HL-60 (cell line): ENCODE data around the gene PLD6.

Experiments
- DNase-seq, 2 experiments: peaks; one replicate each; pipeline ENCODE4 v3.0.0-alpha.2; 2010 to 2020; ENCODE audit warnings: low read depth in 1 of 2, low spot score in 1 of 2
- H3K27ac ChIP-seq: fragments of 250-450 bp; sonication (Bioruptor Pico); replicated peaks from 2 replicates; pipeline ENCODE4 v1.5.1; 2020; ENCODE audit warnings: mild to moderate bottlenecking, moderate library complexity
- H3K27me3 ChIP-seq: fragments of 250-450 bp; sonication (Bioruptor Pico); 2 replicates; pipeline ENCODE4 v1.5.1; 2021; ENCODE audit warnings: mild to moderate bottlenecking, moderate library complexity; ENCODE audit not compliant: insufficient read depth, poor library complexity, severe bottlenecking
- H3K4me3 ChIP-seq: replicated peaks from 2 replicates; pipeline ENCODE4 v1.5.1; 2011; ENCODE audit warnings: mild to moderate bottlenecking, control low read depth, low read length; ENCODE audit not compliant: insufficient read depth
- CTCF ChIP-seq: IDR thresholded peaks from one replicate; pipeline ENCODE4 v1.5.1; 2011; ENCODE audit warnings: low read length, control low read depth, inconsistent platforms; ENCODE audit not compliant: insufficient read depth
- GABPA ChIP-seq: IDR thresholded peaks from 2 replicates; pipeline ENCODE4 v1.6.1; 2012; ENCODE audit warnings: low read depth
- POLR2AphosphoS5 ChIP-seq: IDR thresholded peaks from 2 replicates; pipeline ENCODE4 v1.6.1; 2012; ENCODE audit warnings: low read depth
- REST ChIP-seq: IDR thresholded peaks from 2 replicates; pipeline ENCODE4 v1.6.1; 2012; ENCODE audit warnings: low read depth; ENCODE audit not compliant: insufficient replicate concordance
- SPI1 ChIP-seq: IDR thresholded peaks from 2 replicates; pipeline ENCODE4 v1.6.1; 2012; ENCODE audit warnings: low read depth, mild to moderate bottlenecking, borderline replicate concordance

Gene PLD6

GRCh38 chr17:17152385-17152784 is 53.7 kb downstream of the PLD6 start:
- no peak for TF ChIP-seq SPI1
- DNase-seq = no peak
- no peak overlapping the region for H3K27ac ChIP-seq
- no peak overlapping the region for H3K4me3 ChIP-seq
- H3K27me3 ChIP-seq = no peaks in the 10 kb centered on the region

- H3K27ac ChIP-seq = no peak overlapping the region
- TF ChIP-seq GABPA (no peak), CTCF (no peak), REST (no peak)
- no peaks in the 10 kb centered on the region for H3K27me3 ChIP-seq
- H3K4me3 ChIP-seq = no peak overlapping the region
- no peak for DNase-seq
These were observed 54.2 kb downstream of the PLD6 start for GRCh38 chr17:17151962-17152361.

- no peaks in the 10 kb centered on the region for H3K27me3 ChIP-seq
- H3K27ac ChIP-seq = no peak overlapping the region
These were observed 54.6 kb downstream of the PLD6 start for GRCh38 chr17:17151541-17151940.

More at GRCh38 chr17:17151541-17151940, 54.6 kb downstream of the PLD6 start:
- DNase-seq = no peak
- H3K4me3 ChIP-seq = no peak overlapping the region
- TF ChIP-seq CTCF = no peak
- TF ChIP-seq GABPA = no peak
- no peak for TF ChIP-seq POLR2AphosphoS5
- no peak for TF ChIP-seq REST
- no peak for TF ChIP-seq SPI1
